Measurements from ENCODE around the gene ZFR.

- TF ChIP-seq CTCF (IDR thresholded peaks at IDR 0.05) = no peak
- TF ChIP-seq POLR2A (IDR thresholded peaks at IDR 0.05) = no peak
Observed at GRCh38 chr5:32383586-32383985, 61.0 kb downstream of the ZFR start.

Data from lower leg skin (tissue), 3 donors.